HEK293T (cell line): Measurements from ENCODE around the gene POLR3GL.

Experiments
- PKNOX1 ChIP-seq: fragments of 450-650 bp; IDR thresholded peaks from 2 replicates; pipeline ENCODE4 v1.6.1; 2016
- TARDBP ChIP-seq: fragments of 450-650 bp; IDR thresholded peaks from 2 replicates; pipeline ENCODE4 v1.6.1; 2016
- ZNF384 ChIP-seq: fragments of 450-650 bp; IDR thresholded peaks from 2 replicates; pipeline ENCODE4 v1.6.1; 2016

- no peak for TF ChIP-seq PKNOX1
- no peak for TF ChIP-seq TARDBP
- TF ChIP-seq ZNF384: no peak
These were observed 23.4 kb downstream of the POLR3GL start for GRCh38 chr1:145987926-145988325.
